ENCODE results near the gene MTMR12.

- no peak for TF ChIP-seq CTCF (IDR thresholded peaks at IDR 0.05)
- no peak for TF ChIP-seq EZH2 (IDR thresholded peaks at IDR 0.05; ENCODE audit: borderline replicate concordance, insufficient read depth, low read depth, low read length, poor library complexity, severe bottlenecking)
These were observed 29.9 kb upstream of the MTMR12 start for GRCh38 chr5:32342656-32343055.
